Endothelial cell (in vitro differentiated cells): ENCODE measurements around the gene ZNF444. TPM values are rescaled to one million over a fixed set of nuclear protein-coding genes. Genes with fewer than 3 reads are reported as not detected.
"Not testable (repeated sequence)": the region's sequence is repeated elsewhere in the genome, so short reads cannot be mapped to it uniquely, and the experiment has no call there.

Source experiments
- DNase-seq: peaks from one replicate; pipeline ENCODE4 v3.0.0; 2021; ENCODE audit warnings: low spot score
- H3K27ac Mint-ChIP-seq: one replicate; pipeline ENCODE4 v1.8.0; 2021; ENCODE audit warnings: mixed read lengths, inconsistent platforms; ENCODE audit not compliant: unreplicated experiment
- H3K27me3 Mint-ChIP-seq: one replicate; pipeline ENCODE4 v1.8.0; 2021; ENCODE audit warnings: mild to moderate bottlenecking, moderate library complexity, mixed read lengths, inconsistent platforms; ENCODE audit not compliant: unreplicated experiment
- H3K36me3 Mint-ChIP-seq: one replicate; pipeline ENCODE4 v1.8.0; 2021; ENCODE audit warnings: mild to moderate bottlenecking, low read depth, mixed read lengths, inconsistent platforms; ENCODE audit not compliant: unreplicated experiment
- H3K4me1 Mint-ChIP-seq: one replicate; pipeline ENCODE4 v1.8.0; 2021; ENCODE audit warnings: mild to moderate bottlenecking, mixed read lengths, inconsistent platforms; ENCODE audit not compliant: unreplicated experiment
- H3K4me3 Mint-ChIP-seq: one replicate; pipeline ENCODE4 v1.8.0; 2021; ENCODE audit warnings: mild to moderate bottlenecking, mixed read lengths, inconsistent platforms; ENCODE audit not compliant: unreplicated experiment
- H3K9me3 Mint-ChIP-seq: one replicate; pipeline ENCODE4 v1.8.0; 2021; ENCODE audit warnings: mixed read lengths, inconsistent platforms; ENCODE audit not compliant: unreplicated experiment
- total RNA-seq: library from RNA; stranded (reverse); fragmentation: NEBNext Ultra II Directional; extraction: Animal tissue kit (Norgen Biotek cat#: 25700); gene quantifications from one replicate; pipeline ENCODE4 v1.2.1, GENCODE V29; 2021; ENCODE audit not compliant: unreplicated experiment
- TF ChIP-seq, protein P1 (sequence below): fragments of 200-600 bp; sonication (generic); IDR thresholded peaks from one replicate; pipeline ENCODE4 v1.5.0; 2021; ENCODE audit warnings: antibody characterized with exemption; ENCODE audit not compliant: unreplicated experiment

The ZNF444 gene
- total RNA-seq, 1 donor from 2014 or later, result 40.8 TPM

DNA sequence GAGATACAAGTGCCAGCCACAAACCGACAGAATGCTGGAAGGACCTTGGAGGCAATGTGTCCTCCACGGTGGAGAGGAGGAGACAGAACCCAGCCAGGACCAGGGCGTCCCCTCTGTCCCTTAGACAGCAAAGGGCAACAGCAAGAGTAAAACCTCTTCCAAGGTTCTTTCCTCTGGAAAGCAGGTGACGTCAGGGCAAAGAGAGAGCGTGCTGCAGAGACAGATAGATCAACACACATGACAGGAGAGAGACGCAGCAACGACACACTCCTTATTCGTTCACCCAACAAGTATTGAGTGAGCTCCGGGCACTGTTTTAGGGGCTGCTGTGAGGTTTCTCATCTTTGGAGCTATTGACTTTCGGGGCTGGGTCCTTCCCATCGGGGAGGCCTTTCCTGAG is 33.5 kb downstream of the ZNF444 start:
- H3K27ac Mint-ChIP-seq, result no peak overlapping the region
- TF ChIP-seq, protein P1, sequence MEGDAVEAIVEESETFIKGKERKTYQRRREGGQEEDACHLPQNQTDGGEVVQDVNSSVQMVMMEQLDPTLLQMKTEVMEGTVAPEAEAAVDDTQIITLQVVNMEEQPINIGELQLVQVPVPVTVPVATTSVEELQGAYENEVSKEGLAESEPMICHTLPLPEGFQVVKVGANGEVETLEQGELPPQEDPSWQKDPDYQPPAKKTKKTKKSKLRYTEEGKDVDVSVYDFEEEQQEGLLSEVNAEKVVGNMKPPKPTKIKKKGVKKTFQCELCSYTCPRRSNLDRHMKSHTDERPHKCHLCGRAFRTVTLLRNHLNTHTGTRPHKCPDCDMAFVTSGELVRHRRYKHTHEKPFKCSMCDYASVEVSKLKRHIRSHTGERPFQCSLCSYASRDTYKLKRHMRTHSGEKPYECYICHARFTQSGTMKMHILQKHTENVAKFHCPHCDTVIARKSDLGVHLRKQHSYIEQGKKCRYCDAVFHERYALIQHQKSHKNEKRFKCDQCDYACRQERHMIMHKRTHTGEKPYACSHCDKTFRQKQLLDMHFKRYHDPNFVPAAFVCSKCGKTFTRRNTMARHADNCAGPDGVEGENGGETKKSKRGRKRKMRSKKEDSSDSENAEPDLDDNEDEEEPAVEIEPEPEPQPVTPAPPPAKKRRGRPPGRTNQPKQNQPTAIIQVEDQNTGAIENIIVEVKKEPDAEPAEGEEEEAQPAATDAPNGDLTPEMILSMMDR, result no peak

DNA sequence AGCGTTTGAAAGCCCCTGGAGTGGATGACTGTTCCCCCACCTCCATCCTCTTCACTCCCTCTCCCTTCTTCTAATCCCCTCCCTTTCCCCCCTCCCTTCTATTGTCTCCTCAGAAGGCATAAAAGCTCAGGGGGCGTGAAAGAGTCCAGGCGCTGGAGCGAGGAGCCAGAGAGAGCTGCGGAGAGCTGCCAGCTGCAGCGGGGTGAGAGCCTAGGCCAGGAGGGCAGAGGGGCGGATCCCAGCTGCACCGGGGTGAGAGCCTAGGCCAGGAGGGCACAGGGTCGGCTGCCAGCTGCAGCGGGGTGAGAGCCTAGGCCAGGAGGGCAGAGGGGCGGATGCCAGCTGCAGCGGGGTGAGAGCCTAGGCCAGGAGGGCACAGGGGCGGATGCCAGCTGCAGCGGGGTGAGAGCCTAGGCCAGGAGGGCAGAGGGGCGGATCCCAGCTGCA is 34.8 kb downstream of the ZNF444 start, which contains the start of gene GALP:
TSS of gene GALP (plus strand) at position 148 of the 447 bp plus-strand sequence. CDS start 1,101 bp downstream, outside the sequence.
- not testable (repeated sequence) for DNase-seq, H3K9me3 Mint-ChIP-seq, H3K4me3 Mint-ChIP-seq, H3K4me1 Mint-ChIP-seq, H3K36me3 Mint-ChIP-seq, H3K27me3 Mint-ChIP-seq
- peak within 1 kb of the TSS; percentile 18 for H3K27ac Mint-ChIP-seq

More for the DNA sequence above, 33.5 kb downstream of the ZNF444 start:
- DNase-seq, result no peak
- Mint-ChIP-seq H3K4me3 (no peak overlapping the region), H3K36me3 (no peaks in the 10 kb centered on the region), H3K4me1 (no peaks in the 10 kb centered on the region), H3K27me3 (peaks cover 8% of the 10 kb centered on the region), H3K9me3 (no peaks in the 10 kb centered on the region)

DNA sequence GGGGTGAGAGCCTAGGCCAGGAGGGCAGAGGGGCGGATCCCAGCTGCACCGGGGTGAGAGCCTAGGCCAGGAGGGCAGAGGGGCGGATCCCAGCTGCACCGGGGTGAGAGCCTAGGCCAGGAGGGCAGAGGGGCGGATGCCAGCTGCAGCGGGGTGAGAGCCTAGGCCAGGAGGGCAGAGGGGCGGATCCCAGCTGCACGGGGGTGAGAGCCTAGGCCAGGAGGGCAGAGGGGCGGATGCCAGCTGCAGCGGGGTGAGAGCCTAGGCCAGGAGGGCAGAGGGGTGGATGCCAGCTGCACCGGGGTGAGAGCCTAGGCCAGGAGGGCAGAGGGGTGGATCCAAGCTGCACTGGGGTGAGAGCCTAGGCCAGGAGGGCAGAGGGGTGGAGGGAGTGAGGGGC is 35.2 kb downstream of the ZNF444 start:
- DNase-seq, H3K9me3 Mint-ChIP-seq, H3K27me3 Mint-ChIP-seq, H3K27ac Mint-ChIP-seq, H3K4me1 Mint-ChIP-seq, H3K36me3 Mint-ChIP-seq, H3K4me3 Mint-ChIP-seq: not testable (repeated sequence)

DNA sequence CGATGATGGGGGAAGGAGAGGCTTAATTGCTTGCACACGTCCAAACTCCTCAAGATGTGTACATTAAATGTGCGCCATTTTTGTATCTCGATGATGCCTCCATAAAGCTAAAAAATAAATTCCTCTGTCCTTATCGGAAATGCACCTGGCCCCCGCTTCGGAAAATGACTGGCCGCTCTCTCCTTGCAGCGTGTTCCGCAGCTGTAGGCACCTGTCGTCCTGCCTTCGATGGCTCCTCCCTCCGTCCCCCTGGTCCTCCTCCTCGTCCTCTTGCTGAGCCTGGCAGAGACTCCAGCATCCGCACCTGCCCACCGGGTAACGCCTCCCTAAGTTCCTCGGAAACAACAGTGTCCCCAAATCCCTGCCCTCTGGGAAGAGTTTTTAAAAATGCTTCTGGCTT is 35.8 kb downstream of the ZNF444 start:
- peaks cover 9% of the 10 kb centered on the region for H3K27me3 Mint-ChIP-seq
- H3K36me3 Mint-ChIP-seq, result no peaks in the 10 kb centered on the region
- H3K27ac Mint-ChIP-seq, result peak overlapping the region; percentile 59
- no peak overlapping the region for H3K4me3 Mint-ChIP-seq
- no peaks in the 10 kb centered on the region for H3K4me1 Mint-ChIP-seq
- no peak for DNase-seq
- H3K9me3 Mint-ChIP-seq, result no peaks in the 10 kb centered on the region
- TF ChIP-seq, protein P1, result no peak

DNA sequence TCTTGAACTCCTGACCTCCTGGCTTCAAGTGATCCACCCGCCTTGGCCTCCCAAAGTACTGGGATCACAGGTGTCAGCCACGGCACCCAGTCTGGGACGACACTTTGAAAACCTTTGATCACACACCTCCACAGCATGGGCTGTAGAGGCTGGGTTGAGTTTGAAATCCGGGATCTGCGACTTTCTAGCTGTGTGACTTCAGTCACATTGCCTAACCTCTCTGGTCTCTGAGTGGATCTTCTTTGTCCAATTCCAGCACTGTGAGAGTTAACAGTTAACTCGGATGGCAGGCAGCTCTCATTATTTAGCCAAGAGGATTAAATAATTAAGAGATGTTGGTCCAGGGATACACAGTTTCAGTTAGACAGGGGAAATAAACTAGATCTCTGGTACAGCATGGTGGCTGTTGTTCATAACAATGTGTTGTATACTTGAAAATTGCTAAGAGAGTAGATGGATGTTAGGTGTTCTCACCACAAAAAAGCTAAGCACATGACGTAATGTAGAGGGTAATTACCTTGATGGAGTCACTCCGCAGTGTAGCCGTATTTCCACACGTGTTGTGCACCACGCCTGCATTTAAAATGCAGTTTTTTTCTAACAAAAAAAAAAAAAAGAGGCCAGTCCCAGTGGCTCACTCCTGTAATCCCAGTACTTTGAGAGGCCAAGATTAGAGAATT is 36.6 kb downstream of the ZNF444 start:
- Mint-ChIP-seq H3K4me1 (no peaks in the 10 kb centered on the region), H3K27ac (no peak overlapping the region), H3K27me3 (peaks cover 13% of the 10 kb centered on the region), H3K4me3 (no peak overlapping the region), H3K36me3 (no peaks in the 10 kb centered on the region), H3K9me3 (no peaks in the 10 kb centered on the region)
- no peak for DNase-seq
- TF ChIP-seq, protein P1, result no peak

DNA sequence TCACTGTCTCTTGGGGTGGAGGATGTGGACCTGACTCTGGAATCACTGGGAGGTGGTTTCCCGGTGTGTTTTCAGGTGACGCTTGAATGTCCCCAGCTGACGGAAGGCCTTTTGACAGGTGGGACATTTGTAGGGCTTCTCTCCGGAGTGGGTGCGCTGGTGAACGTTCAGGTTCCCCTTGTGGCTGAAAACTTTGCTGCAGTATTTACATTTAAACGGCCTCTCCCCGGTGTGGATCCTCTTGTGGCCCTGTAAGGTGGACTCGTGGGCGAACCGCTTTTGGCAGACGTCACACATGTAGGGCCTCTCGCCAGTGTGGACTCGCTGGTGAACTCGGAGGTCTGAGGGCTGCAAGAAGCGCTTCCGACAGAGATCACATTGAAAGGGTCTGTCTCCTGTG is 48.7 kb downstream of the ZNF444 start:
- DNase-seq, result no peak
- no peak overlapping the region for H3K4me3 Mint-ChIP-seq
- H3K9me3 Mint-ChIP-seq, result no peaks in the 10 kb centered on the region
- H3K36me3 Mint-ChIP-seq, result no peaks in the 10 kb centered on the region
- peaks cover 4% of the 10 kb centered on the region for H3K27me3 Mint-ChIP-seq
- H3K4me1 Mint-ChIP-seq, result no peaks in the 10 kb centered on the region
- H3K27ac Mint-ChIP-seq, result no peak overlapping the region
- TF ChIP-seq, protein P1, result no peak
